NCI-H2081 (cell line): ENCODE measurements around the gene NAPSA.

Experiments
- DNase-seq, 2 experiments: peaks; one replicate each; lab custom pipeline; 2025; lab: John Stamatoyannopoulos, UW

NAPSA gene

GRCh38 chr19:50383852-50384684 lies 18.6 kb upstream of the NAPSA start, which contains the start of gene POLD1:
TSS of gene POLD1 (plus strand) at chr19:50384347. CDS start at chr19:50398852, 14,505 bp downstream.
- DNase-seq = peak; percentile 95 to 98

- DNase-seq = peak in 1 of 2 experiments; percentile 37
Observed at GRCh38 chr19:50383001-50383851, 17.8 kb upstream of the NAPSA start.

- DNase-seq = no peak
Observed at GRCh38 chr19:50381881-50382729, 16.7 kb upstream of the NAPSA start.

- DNase-seq = no peak
Observed at GRCh38 chr19:50380751-50381151, 15.3 kb upstream of the NAPSA start.

- no peak for DNase-seq
Observed at GRCh38 chr19:50380137-50380536, 14.7 kb upstream of the NAPSA start.

- no peak for DNase-seq
Observed at GRCh38 chr19:50379602-50380001, 14.2 kb upstream of the NAPSA start.

- DNase-seq = no peak
Observed at GRCh38 chr19:50378863-50379236, 13.4 kb upstream of the NAPSA start.

GRCh38 chr19:50378169-50378862 lies 12.9 kb upstream of the NAPSA start:
- no peak for DNase-seq

GRCh38 chr19:50377517-50377916 lies 12.1 kb upstream of the NAPSA start:
- DNase-seq = no peak

GRCh38 chr19:50377051-50377461 lies 11.6 kb upstream of the NAPSA start:
- DNase-seq = peak in 1 of 2 experiments; percentile 47

- peak; percentile 94 to 97 for DNase-seq
Observed at GRCh38 chr19:50376166-50377050, 11.0 kb upstream of the NAPSA start, which contains the start of gene NR1H2. TSS of gene NR1H2 (plus strand) at chr19:50376457. CDS start at chr19:50377606, 1,149 bp downstream.

- DNase-seq = no peak
Observed at GRCh38 chr19:50371914-50372475, 6.6 kb upstream of the NAPSA start.

GRCh38 chr19:50368649-50369570 lies 3.5 kb upstream of the NAPSA start:
- DNase-seq = peak; percentile 68 to 77

- DNase-seq = no peak
Observed at GRCh38 chr19:50362656-50363424, 2.6 kb downstream of the NAPSA start.

- DNase-seq = no peak
Observed at GRCh38 chr19:50362030-50362412, 3.4 kb downstream of the NAPSA start.

- no peak for DNase-seq
Observed at GRCh38 chr19:50361290-50362029, 4.0 kb downstream of the NAPSA start.

GRCh38 chr19:50359328-50359818 lies 6.1 kb downstream of the NAPSA start:
- no peak for DNase-seq
